Vagina (tissue), 2 donors: ENCODE data around the gene NFATC2. TPM values are rescaled to one million over a fixed set of nuclear protein-coding genes. Genes with fewer than 3 reads are reported as not detected.

Experiments
- DNase-seq, 2 donors: peaks; one replicate each; pipeline ENCODE4 v3.0.0-alpha.2; 2017; ENCODE audit errors: extremely low spot score in 2 of 2
- H3K27ac ChIP-seq: fragments of 200-600 bp; sonication (generic); one replicate; pipeline ENCODE4 v1.5.1; 2019
- H3K27me3 ChIP-seq: fragments of 200-600 bp; sonication (generic); one replicate; pipeline ENCODE4 v1.5.1; 2019
- H3K36me3 ChIP-seq, 2 donors: fragments of 200-600 bp; sonication (generic); one replicate each; pipeline ENCODE4 v1.5.1; 2017 to 2019
- H3K4me1 ChIP-seq: fragments of 200-600 bp; sonication (generic); one replicate; pipeline ENCODE4 v1.5.1; 2019
- H3K4me3 ChIP-seq, 2 donors: fragments of 200-600 bp; sonication (generic); 1 replicate in 1 of 2; 2 replicates in 1 of 2; pipeline ENCODE4 v1.5.1; 2016 to 2019
- H3K9me3 ChIP-seq: fragments of 200-600 bp; sonication (generic); one replicate; pipeline ENCODE4 v1.5.1; 2019
- POLR2A ChIP-seq, 2 donors: fragments of 450-650 bp; IDR thresholded peaks; one replicate each; pipeline ENCODE4 v1.6.1; 2017; ENCODE audit warnings: antibody characterized with exemption in 2 of 2, mild to moderate bottlenecking in 2 of 2, moderate library complexity in 2 of 2
- POLR2AphosphoS5 ChIP-seq, 2 donors: sonication (generic); formaldehyde crosslinking; IDR thresholded peaks; one replicate each; pipeline ENCODE4 v1.9.0; 2017; ENCODE audit warnings: antibody characterized with exemption in 2 of 2, mild to moderate bottlenecking in 2 of 2, low read depth in 1 of 2; ENCODE audit not compliant: insufficient read depth in 1 of 2
- intact Hi-C: fragments of 100-400 bp; cut with DNase I; formaldehyde crosslinking; loops from one replicate; pipeline ENCODE4 v1.15.1; 2023
- total RNA-seq: library from RNA; depleted of rRNA; stranded (reverse); fragments of >200 nt; gene quantifications from one replicate; pipeline ENCODE4 v1.2.3, GENCODE V29; 2016
- TF ChIP-seq, protein P1 (sequence below), 3 experiments: fragments of 450-650 bp in 2 of 3; fragments of 200-600 bp in 1 of 3; sonication (generic) in 1 of 3; IDR thresholded peaks; one replicate each; pipeline ENCODE4 v1.5.1; 2017 to 2019; ENCODE audit warnings: antibody characterized with exemption in 3 of 3, mild to moderate bottlenecking in 2 of 3, moderate library complexity in 2 of 3

Gene NFATC2
- total RNA-seq, 1 donor from 2014 or later, result 7.4 TPM

DNA sequence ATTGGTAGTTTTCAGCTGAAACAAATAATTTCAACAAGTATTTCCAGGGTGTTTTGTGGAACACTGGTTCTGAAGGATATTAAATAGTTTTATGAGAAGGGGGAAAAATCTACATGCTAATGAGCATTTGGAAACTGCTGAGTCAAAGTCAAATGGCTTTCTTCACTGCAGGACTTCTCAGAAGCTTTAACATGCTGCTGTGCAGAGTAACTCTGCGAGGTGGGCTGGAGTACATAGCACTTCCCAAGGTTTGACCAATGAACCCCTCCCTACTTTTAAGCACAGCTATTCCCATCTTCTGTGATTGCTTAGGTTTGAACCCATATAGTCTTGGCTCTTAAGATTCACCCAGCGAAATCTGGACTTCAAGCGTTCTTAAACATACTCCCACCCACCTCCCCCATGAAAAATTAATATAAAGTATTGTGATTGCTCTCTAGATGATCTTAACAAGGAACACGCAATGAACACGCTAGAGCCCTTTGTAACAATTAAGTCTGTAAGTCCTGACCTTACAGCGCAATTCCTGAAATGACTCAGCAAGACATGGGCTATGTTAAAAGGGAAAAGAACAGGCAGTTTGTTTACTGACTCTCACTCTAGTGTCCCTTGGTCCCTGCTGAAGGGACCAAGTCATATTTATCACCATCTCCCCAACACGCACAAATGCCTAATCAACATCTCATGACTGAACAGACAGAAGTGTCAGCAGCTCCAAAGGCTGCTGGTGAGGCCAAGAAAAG, 105.2 kb downstream of the NFATC2 start:
- Histone ChIP-seq H3K27me3 (no peaks in the 10 kb centered on the region), H3K27ac (no peak overlapping the region), H3K4me3 (no peak overlapping the region), H3K9me3 (no peaks in the 10 kb centered on the region), H3K4me1 (no peaks in the 10 kb centered on the region), H3K36me3 (no peaks in the 10 kb centered on the region)
- TF ChIP-seq POLR2A (IDR thresholded peaks at IDR 0.05) (no peak), POLR2AphosphoS5 (IDR thresholded peaks at IDR 0.05; ENCODE audit: insufficient read depth in 1 of 2, low read depth in 1 of 2) (no peak)
- TF ChIP-seq, protein P1, sequence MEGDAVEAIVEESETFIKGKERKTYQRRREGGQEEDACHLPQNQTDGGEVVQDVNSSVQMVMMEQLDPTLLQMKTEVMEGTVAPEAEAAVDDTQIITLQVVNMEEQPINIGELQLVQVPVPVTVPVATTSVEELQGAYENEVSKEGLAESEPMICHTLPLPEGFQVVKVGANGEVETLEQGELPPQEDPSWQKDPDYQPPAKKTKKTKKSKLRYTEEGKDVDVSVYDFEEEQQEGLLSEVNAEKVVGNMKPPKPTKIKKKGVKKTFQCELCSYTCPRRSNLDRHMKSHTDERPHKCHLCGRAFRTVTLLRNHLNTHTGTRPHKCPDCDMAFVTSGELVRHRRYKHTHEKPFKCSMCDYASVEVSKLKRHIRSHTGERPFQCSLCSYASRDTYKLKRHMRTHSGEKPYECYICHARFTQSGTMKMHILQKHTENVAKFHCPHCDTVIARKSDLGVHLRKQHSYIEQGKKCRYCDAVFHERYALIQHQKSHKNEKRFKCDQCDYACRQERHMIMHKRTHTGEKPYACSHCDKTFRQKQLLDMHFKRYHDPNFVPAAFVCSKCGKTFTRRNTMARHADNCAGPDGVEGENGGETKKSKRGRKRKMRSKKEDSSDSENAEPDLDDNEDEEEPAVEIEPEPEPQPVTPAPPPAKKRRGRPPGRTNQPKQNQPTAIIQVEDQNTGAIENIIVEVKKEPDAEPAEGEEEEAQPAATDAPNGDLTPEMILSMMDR (IDR thresholded peaks at IDR 0.05), result no peak
- no peak for DNase-seq
- intact Hi-C loops, result no loop called here

DNA sequence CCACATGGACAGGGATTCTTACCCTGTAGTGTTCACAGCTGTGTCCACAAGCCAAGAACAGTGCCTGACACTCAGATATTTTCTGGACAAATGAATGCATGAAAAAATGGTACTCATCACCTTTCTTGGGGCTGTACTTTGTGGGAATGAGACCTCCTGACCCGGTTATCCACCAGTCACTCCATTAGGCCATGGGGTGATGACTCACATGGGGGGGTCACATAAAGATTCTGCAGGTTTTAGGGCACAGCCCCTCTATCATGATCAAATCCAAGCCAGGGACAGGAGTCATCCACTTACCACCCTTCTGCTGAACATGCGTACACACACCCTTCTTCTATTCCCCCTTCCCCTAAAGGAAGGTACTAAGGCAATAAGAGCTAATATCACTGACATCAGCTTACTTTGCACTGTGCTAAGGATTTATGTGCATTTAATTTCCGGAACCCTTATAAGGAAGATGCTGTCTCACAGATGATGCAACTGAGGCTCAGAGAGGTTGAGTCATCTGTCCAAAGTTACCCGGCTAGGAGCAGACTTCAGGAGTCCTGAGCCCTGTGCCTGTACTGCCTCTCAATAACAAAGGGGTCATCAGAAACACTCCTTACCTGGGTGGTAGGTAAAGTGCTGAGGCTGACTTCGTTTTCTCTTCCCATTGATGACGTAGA, 107.8 kb downstream of the NFATC2 start:
- H3K4me3 ChIP-seq, result no peak overlapping the region
- no peaks in the 10 kb centered on the region for H3K4me1 ChIP-seq
- H3K9me3 ChIP-seq, result no peaks in the 10 kb centered on the region
- intact Hi-C loops, result no loop called here
- DNase-seq, result no peak
- H3K27ac ChIP-seq, result no peak overlapping the region
- TF ChIP-seq, protein P1 (IDR thresholded peaks at IDR 0.05), result no peak
- TF ChIP-seq POLR2AphosphoS5 (IDR thresholded peaks at IDR 0.05; ENCODE audit: insufficient read depth in 1 of 2, low read depth in 1 of 2), result peak in 1 of 2 donors; percentile 9
- H3K27me3 ChIP-seq, result no peaks in the 10 kb centered on the region
- no peaks in the 10 kb centered on the region for H3K36me3 ChIP-seq

DNA sequence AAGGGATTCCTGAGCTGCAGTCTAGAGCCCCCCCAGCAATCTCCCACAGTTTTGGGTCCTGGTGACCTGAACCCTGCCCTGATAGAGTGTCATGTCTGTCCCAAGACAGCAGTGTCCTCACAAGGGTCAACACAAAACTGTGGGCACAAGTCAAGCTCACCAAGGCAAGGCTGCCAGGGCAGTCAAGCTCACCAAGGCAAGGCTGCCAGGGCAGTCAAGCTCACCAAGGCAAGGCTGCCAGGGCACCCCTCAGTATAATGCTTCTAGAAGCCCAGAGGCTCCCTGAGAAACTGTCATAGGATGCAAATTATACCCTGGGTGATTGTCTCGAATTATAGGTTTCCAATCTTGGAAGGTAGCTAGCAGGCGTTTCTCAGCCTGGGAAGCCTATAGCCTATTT, 108.5 kb downstream of the NFATC2 start:
- Histone ChIP-seq H3K36me3 (no peaks in the 10 kb centered on the region), H3K4me3 (no peak overlapping the region), H3K4me1 (no peaks in the 10 kb centered on the region), H3K9me3 (no peaks in the 10 kb centered on the region), H3K27me3 (no peaks in the 10 kb centered on the region), H3K27ac (no peak overlapping the region)
- TF ChIP-seq POLR2AphosphoS5 (IDR thresholded peaks at IDR 0.05; ENCODE audit: insufficient read depth in 1 of 2, low read depth in 1 of 2) (no peak), POLR2A (IDR thresholded peaks at IDR 0.05) (no peak)
- TF ChIP-seq, protein P1 (IDR thresholded peaks at IDR 0.05), result no peak
- DNase-seq, result no peak
- intact Hi-C loops, result no loop called here

DNA sequence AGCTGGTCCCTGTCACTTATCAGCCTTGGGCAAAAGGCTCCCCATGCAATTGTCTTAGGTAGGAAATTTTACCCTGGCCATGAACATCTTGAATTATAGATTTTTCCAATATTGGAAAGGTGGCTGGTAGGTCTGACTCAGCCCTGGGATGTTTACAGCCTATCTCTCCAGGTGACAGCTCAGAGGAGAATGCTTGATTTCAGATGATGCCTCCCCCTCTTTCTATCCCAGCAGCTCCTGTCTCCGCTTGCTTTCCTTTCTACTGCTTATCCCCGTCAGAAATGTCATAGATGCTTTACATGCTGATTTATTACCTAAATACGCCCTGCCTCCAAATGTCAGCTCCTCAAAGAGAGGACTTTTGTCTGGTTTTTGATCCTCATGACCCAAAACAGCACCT, 109.6 kb downstream of the NFATC2 start:
- TF ChIP-seq POLR2AphosphoS5 (IDR thresholded peaks at IDR 0.05; ENCODE audit: insufficient read depth in 1 of 2, low read depth in 1 of 2) (no peak), POLR2A (IDR thresholded peaks at IDR 0.05) (no peak)
- TF ChIP-seq, protein P1 (IDR thresholded peaks at IDR 0.05), result no peak
- no peak for DNase-seq
- Histone ChIP-seq H3K27ac (no peak overlapping the region), H3K4me3 (no peak overlapping the region), H3K4me1 (peaks cover 9% of the 10 kb centered on the region), H3K9me3 (no peaks in the 10 kb centered on the region), H3K36me3 (no peaks in the 10 kb centered on the region), H3K27me3 (no peaks in the 10 kb centered on the region)
- intact Hi-C loops, result no loop called here

DNA sequence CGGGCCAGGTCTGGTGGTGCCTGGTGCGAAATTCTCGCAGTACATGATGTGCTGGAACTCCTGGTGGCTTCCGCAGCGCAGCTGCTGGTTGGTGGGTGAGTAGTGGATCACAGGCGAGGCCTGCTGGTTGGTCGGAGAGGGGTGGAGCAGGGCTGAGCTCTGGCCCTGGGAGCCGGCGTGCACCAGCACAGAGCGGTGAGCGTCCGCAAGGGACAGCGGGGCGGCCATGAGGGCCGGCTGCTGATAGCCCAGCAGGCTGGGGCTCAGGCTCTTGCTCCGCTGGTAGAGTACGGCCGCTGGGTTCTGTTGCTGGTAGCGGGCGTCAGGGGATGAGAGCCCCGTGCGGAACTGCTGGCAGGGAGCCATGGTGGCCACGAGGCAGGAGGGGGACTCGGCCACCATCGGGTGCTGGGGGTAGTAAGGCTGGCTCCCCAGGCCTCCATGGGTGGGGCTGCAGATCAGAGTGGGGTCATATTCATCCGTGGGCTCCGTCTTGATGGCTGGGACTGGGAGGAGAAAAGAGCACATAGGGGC, 110.2 kb downstream of the NFATC2 start:
- intact Hi-C loops, result no loop called here
- TF ChIP-seq POLR2AphosphoS5 (IDR thresholded peaks at IDR 0.05; ENCODE audit: insufficient read depth in 1 of 2, low read depth in 1 of 2), result no peak
- Histone ChIP-seq H3K4me1 (peaks cover 9% of the 10 kb centered on the region), H3K27ac (no peak overlapping the region), H3K27me3 (no peaks in the 10 kb centered on the region), H3K4me3 (no peak overlapping the region), H3K36me3 (no peaks in the 10 kb centered on the region), H3K9me3 (no peaks in the 10 kb centered on the region)
- DNase-seq, result no peak
